Amniotic epithelial cell (primary cell): Measurements from ENCODE around the gene ABCD3.
"Not testable (repeated sequence)": the region's sequence is repeated elsewhere in the genome, so short reads cannot be mapped to it uniquely, and the experiment has no call there.

Experiments
- DNase-seq: peaks from one replicate; pipeline ENCODE4 v3.0.0-alpha.2; 2010; ENCODE audit warnings: low read depth

ABCD3 gene

DNA sequence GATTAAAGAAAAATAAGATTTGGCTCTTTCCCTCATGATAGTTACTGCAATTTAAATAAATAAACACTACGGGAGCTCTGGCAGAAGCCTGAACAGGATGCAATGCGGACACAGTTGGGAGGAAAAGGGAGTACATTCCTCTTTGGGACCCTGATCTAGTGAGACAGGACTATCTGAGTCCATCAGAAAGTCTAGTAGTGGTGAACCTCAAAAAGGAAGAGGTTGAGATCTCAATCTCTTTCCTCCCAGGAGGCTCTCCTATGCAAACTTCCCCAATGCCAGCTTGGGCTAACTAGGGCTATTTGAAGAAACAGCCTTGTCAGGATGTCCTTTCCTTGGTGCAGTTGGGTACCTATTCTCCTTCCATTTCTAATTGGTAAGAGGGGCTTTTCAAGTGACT is 4.9 kb upstream of the ABCD3 start:
- DNase-seq = no peak

- DNase-seq = peak; percentile 85
Observed at GRCh38 chr1:94416901-94417727, 1.1 kb upstream of the ABCD3 start.

DNA sequence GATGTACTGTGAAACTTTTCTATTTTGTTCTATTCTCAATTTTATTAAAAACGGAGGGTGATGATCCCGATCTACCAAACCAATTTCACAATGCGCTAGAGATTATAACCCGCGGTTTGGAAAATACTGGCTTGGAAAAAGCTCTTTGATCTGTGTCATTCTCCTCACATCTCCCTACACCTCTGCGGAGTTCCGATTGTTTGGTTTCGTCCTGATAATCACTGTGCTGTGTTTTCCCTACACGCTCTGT is 536 bp upstream of the ABCD3 start:
- no peak for DNase-seq

GRCh38 chr1:94418664-94419655 is 771 bp downstream of the ABCD3 start:
- DNase-seq = no peak

GRCh38 chr1:94422115-94422820 is 4.1 kb downstream of the ABCD3 start:
- peak; percentile 12 for DNase-seq

- DNase-seq = no peak
Observed at GRCh38 chr1:94425821-94426484, 7.8 kb downstream of the ABCD3 start.

GRCh38 chr1:94426485-94426870 is 8.3 kb downstream of the ABCD3 start:
- not testable (repeated sequence) for DNase-seq

DNA sequence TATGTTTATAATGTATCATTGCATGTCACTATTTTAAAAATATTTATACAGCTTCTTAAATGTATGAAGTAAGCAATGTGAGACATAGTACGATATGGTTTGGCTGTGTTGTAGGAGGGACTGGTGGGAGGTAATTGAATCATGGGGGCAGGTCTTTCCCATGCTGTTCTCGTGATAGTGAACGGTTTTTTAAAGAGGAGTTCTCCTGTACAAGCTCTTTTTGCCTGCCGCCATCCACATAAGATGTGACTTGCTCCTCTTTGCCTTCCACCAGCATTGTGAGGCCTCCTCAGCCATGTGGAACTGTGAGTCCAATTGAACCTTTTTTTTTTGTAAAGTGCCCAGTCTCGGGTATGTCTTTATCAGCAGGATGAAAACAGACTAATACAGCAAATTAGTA is 10.3 kb downstream of the ABCD3 start:
- no peak for DNase-seq

DNA sequence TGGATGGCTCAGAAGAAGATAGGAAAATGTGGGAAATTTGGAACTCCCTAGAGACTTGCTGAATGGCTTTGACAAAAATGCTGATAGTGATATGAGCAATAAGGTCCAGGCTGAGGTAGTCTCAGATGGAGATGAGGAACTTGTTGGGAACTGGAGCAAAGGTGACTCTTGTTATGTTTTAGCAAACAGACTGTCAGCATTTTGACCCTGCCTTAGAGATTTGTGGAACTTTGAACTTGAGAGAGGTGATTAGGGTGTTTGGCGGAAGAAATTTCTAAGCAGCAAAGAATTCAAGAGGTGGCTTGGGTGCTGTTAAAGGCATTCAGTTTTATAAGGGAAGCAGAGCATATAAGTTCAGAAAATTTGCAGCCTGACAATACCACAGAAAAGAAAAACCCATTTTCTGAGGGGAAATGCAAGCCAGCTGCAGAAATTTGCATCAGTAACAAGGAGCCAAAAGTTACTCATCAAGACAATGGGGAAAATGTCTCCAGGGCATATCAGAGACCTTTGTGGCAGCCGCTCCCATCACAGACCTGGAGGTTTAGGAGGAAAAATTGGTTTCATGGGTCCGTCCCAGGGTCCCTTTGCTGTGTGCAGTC is 10.8 kb downstream of the ABCD3 start:
- not testable (repeated sequence) for DNase-seq

- DNase-seq = not testable (repeated sequence)
Observed at GRCh38 chr1:94430066-94430465, 11.9 kb downstream of the ABCD3 start.

GRCh38 chr1:94433866-94434265 is 15.7 kb downstream of the ABCD3 start:
- DNase-seq = peak; percentile 33

- DNase-seq = peak; percentile 77
Observed at GRCh38 chr1:94434365-94435045, 16.3 kb downstream of the ABCD3 start.

- DNase-seq = peak; percentile 52
Observed at GRCh38 chr1:94438692-94439276, 20.6 kb downstream of the ABCD3 start.

GRCh38 chr1:94440088-94440487 is 21.9 kb downstream of the ABCD3 start:
- no peak for DNase-seq

- not testable (repeated sequence) for DNase-seq
Observed at GRCh38 chr1:94443067-94443466, 24.9 kb downstream of the ABCD3 start.

DNA sequence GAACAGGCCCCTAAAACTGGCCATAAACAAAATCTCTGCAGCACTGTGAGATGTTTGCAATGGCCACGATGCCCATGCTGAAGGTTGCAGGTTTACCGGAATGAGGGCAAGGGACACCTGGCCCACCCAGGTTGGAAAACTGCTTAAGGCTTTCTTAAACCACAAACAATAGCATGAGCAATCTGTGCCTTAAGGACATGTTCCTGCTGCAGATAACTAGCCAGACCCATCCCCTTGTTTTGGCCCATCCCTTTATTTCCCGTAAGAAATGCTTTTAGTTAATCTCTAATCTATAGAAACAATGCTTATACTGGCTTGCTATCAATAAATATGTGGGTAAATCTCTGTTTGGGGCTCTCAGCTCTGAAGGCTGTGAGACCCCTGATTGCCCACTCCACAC is 26.6 kb downstream of the ABCD3 start:
- DNase-seq = not testable (repeated sequence)

DNA sequence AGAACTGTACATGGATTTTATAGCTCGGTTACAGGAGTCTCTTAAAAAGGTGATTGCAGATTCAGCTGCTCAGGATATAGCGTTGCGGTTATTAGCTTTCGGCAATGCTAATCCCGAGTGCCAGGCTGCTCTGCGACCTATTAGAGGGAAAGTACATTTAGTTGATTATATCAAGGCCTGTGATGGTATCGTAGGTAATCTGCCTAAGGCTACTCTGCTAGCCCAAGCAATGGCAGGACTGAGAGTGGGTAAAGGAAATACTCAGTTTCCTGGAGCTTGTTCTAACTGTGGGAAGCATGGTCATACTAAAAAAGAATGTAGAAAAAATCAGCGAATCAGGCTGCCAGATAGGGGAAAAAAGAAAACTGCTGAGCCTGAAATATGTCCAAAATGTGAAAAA is 27.5 kb downstream of the ABCD3 start:
- DNase-seq = not testable (repeated sequence)

GRCh38 chr1:94446177-94446576 is 28.0 kb downstream of the ABCD3 start:
- DNase-seq = not testable (repeated sequence)

- not testable (repeated sequence) for DNase-seq
Observed at GRCh38 chr1:94448741-94449140, 30.6 kb downstream of the ABCD3 start.

DNA sequence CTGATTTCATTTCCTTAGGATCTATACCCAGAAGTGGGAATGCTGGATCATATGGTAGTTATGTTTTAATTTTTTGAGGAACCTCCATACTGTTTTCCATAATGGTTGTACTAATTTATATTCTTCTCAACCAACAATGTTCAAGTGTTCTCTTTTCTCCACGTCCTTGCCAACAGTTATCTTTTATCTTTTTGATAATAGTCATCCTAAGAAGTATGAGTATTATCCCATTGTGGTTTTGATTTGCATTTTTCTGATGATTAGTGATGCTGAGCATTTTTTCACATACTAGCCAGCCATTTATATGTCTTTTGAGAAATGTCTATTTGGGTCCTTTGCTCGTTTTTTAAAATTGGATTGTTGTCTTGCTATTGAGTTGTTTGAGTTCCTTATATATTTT is 38.5 kb downstream of the ABCD3 start:
- DNase-seq = peak; percentile 58
